Upper lobe of left lung (tissue), 4 donors: ENCODE results near the gene TBC1D16.

Source experiments
- CTCF ChIP-seq, 6 experiments: fragments of 450-650 bp in 4 of 6; fragments of 200-600 bp in 2 of 6; sonication (generic) in 2 of 6; IDR thresholded peaks; one replicate each; pipeline ENCODE4 v1.5.1; 2016 to 2019; ENCODE audit warnings: antibody characterized with exemption in 6 of 6
- EP300 ChIP-seq, 4 donors: sonication (generic); formaldehyde crosslinking; IDR thresholded peaks; one replicate each; pipeline ENCODE4 v1.5.1; 2017; ENCODE audit warnings: antibody characterized with exemption in 4 of 4, control low read depth in 2 of 4
- POLR2A ChIP-seq, 4 donors: fragments of 450-650 bp; IDR thresholded peaks; one replicate each; pipeline ENCODE4 v1.5.1; 2016 to 2017; ENCODE audit warnings: antibody characterized with exemption in 4 of 4, mild to moderate bottlenecking in 2 of 4
- POLR2AphosphoS5 ChIP-seq, 2 donors: sonication (generic); formaldehyde crosslinking; IDR thresholded peaks; one replicate each; pipeline ENCODE4 v1.5.1; 2017; ENCODE audit warnings: antibody characterized with exemption in 2 of 2

- no peak for TF ChIP-seq CTCF (IDR thresholded peaks at IDR 0.05)
- TF ChIP-seq POLR2A (IDR thresholded peaks at IDR 0.05), result no peak
- no peak for TF ChIP-seq EP300 (IDR thresholded peaks at IDR 0.05)
- no peak for TF ChIP-seq POLR2AphosphoS5 (IDR thresholded peaks at IDR 0.05)
Observed at GRCh38 chr17:79901131-79901530, 134.5 kb downstream of the TBC1D16 start.
